ENCODE measurements around the gene CLIP4. TPM values are rescaled to one million over a fixed set of nuclear protein-coding genes. Genes with fewer than 3 reads are reported as not detected.
A peak's percentile ranks its signal among the peaks of the same experiment; 100 is the strongest.

CLIP4 gene
- polyA plus RNA-seq, 1 donor, result 24.5 TPM

GRCh38 chr2:29187926-29188325 lies 72.7 kb downstream of the CLIP4 start:
- DNase-seq, result no peak

- no peak for DNase-seq
Observed at GRCh38 chr2:29189052-29189451, 73.8 kb downstream of the CLIP4 start.

GRCh38 chr2:29191817-29192216 lies 76.6 kb downstream of the CLIP4 start:
- no peak for DNase-seq

GRCh38 chr2:29192526-29192925 lies 77.3 kb downstream of the CLIP4 start:
- no peak for DNase-seq

GRCh38 chr2:29193111-29193510 lies 77.9 kb downstream of the CLIP4 start:
- DNase-seq, result no peak

GRCh38 chr2:29193681-29194080 lies 78.5 kb downstream of the CLIP4 start:
- DNase-seq, result no peak

GRCh38 chr2:29195796-29196195 lies 80.6 kb downstream of the CLIP4 start:
- DNase-seq, result no peak

- peak; percentile 68 for DNase-seq
Observed at GRCh38 chr2:29196792-29197788, 81.9 kb downstream of the CLIP4 start.

GRCh38 chr2:29201979-29202378 lies 86.8 kb downstream of the CLIP4 start:
- DNase-seq, result no peak

- DNase-seq, result no peak
Observed at GRCh38 chr2:29202819-29203495, 87.7 kb downstream of the CLIP4 start.

- DNase-seq, result no peak
Observed at GRCh38 chr2:29206941-29207340, 91.7 kb downstream of the CLIP4 start.

GRCh38 chr2:29207352-29208148 lies 92.3 kb downstream of the CLIP4 start:
- no peak for DNase-seq

GRCh38 chr2:29209551-29209950 lies 94.3 kb downstream of the CLIP4 start:
- DNase-seq, result no peak

- no peak for DNase-seq
Observed at GRCh38 chr2:29212009-29212408, 96.8 kb downstream of the CLIP4 start.

GRCh38 chr2:29213888-29214291 lies 98.7 kb downstream of the CLIP4 start:
- no peak for DNase-seq

GRCh38 chr2:29215073-29215472 lies 99.9 kb downstream of the CLIP4 start:
- no peak for DNase-seq

GRCh38 chr2:29215739-29216608 lies 100.8 kb downstream of the CLIP4 start:
- no peak for DNase-seq

- DNase-seq, result no peak
Observed at GRCh38 chr2:29216609-29216909, 101.3 kb downstream of the CLIP4 start.

- no peak for DNase-seq
Observed at GRCh38 chr2:29218071-29218470, 102.9 kb downstream of the CLIP4 start.

GRCh38 chr2:29218550-29219125 lies 103.4 kb downstream of the CLIP4 start:
- no peak for DNase-seq

- no peak for DNase-seq
Observed at GRCh38 chr2:29219374-29219773, 104.2 kb downstream of the CLIP4 start.
